ENCODE results near the gene NLK.
"Not testable (repeated sequence)": the region's sequence is repeated elsewhere in the genome, so short reads cannot be mapped to it uniquely, and the experiment has no call there.

NLK gene

DNA sequence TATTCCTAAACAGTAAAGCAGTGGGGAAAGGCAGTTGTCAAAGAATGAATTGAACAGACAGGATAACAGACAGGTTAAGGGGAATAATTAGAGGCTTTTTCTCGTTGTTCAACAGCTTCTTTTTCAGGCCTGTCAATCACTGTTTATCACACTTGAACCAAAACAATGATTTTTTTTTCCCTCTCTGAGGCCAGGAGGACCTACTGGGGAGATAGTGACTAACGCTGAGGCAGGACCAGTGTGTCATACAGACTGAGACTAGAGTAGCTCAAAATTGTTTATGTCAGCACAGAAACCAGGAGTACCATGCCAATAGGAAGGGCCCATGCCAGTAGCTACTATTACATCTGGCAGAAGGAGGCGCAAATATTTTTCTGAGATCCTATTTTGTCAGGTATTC lies 41.3 kb upstream of the NLK start:
- H3K36me3 ChIP-seq (ENCODE audit: insufficient read depth, low read length) = no peaks in the 10 kb centered on the region
- no peak overlapping the region for H3K4me2 ChIP-seq (ENCODE audit: insufficient read depth, low read length)
- no peak for ATAC-seq (ENCODE audit: insufficient read depth, low read depth)
- H3K9me3 ChIP-seq (ENCODE audit: insufficient read depth, low read length, severe bottlenecking) = no peaks in the 10 kb centered on the region
- TF ChIP-seq, protein P1, sequence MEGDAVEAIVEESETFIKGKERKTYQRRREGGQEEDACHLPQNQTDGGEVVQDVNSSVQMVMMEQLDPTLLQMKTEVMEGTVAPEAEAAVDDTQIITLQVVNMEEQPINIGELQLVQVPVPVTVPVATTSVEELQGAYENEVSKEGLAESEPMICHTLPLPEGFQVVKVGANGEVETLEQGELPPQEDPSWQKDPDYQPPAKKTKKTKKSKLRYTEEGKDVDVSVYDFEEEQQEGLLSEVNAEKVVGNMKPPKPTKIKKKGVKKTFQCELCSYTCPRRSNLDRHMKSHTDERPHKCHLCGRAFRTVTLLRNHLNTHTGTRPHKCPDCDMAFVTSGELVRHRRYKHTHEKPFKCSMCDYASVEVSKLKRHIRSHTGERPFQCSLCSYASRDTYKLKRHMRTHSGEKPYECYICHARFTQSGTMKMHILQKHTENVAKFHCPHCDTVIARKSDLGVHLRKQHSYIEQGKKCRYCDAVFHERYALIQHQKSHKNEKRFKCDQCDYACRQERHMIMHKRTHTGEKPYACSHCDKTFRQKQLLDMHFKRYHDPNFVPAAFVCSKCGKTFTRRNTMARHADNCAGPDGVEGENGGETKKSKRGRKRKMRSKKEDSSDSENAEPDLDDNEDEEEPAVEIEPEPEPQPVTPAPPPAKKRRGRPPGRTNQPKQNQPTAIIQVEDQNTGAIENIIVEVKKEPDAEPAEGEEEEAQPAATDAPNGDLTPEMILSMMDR (IDR thresholded peaks at IDR 0.05; ENCODE audit: borderline replicate concordance, extremely low read depth, low read length, poor library complexity, severe bottlenecking) = no peak
- TF ChIP-seq EZH2 (IDR thresholded peaks at IDR 0.05; ENCODE audit: borderline replicate concordance, low read depth, low read length, severe bottlenecking) = no peak
- no peak for DNase-seq
- H3K79me2 ChIP-seq (ENCODE audit: insufficient read depth, low read length) = no peaks in the 10 kb centered on the region
- no peak overlapping the region for H3K4me3 ChIP-seq (ENCODE audit: low read depth in 1 of 2, low read length in 2 of 2)
- no peaks in the 10 kb centered on the region for H3K27me3 ChIP-seq (ENCODE audit: insufficient read depth, low read length, poor library complexity)
- H3K27ac ChIP-seq (ENCODE audit: low read length) = no peak overlapping the region
- no peaks in the 10 kb centered on the region for H3K4me1 ChIP-seq (ENCODE audit: insufficient read depth, low read length)
- H4K20me1 ChIP-seq (ENCODE audit: insufficient read depth, low read length) = no peaks in the 10 kb centered on the region
- no peak overlapping the region for H3K9ac ChIP-seq (ENCODE audit: low read depth, low read length)
- no peak overlapping the region for H2AFZ ChIP-seq (ENCODE audit: low read depth, low read length)

DNA sequence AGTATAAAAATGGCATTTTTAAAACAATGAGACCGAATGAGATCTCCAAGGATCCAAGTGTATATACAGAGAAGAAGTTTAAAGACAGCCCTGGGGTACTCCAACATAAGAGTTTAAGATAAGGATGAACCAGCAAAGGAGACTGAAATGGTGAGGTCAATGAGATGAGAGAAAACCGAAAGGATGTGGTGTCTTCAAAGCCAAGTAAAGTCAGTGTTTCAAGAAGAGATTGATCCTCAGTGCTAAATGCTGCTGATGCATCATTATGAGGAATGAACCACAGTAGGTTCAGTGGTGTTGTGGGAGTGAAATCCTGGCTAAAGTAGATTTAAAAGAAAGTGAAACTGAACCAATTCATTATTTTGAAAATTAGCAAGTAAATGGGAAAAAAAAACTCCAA lies 38.1 kb upstream of the NLK start:
- H3K79me2 ChIP-seq (ENCODE audit: insufficient read depth, low read length) = no peaks in the 10 kb centered on the region
- no peaks in the 10 kb centered on the region for H3K9me3 ChIP-seq (ENCODE audit: insufficient read depth, low read length, severe bottlenecking)
- DNase-seq = no peak
- H3K4me2 ChIP-seq (ENCODE audit: insufficient read depth, low read length) = no peak overlapping the region
- no peaks in the 10 kb centered on the region for H3K36me3 ChIP-seq (ENCODE audit: insufficient read depth, low read length)
- TF ChIP-seq, protein P1 (IDR thresholded peaks at IDR 0.05; ENCODE audit: borderline replicate concordance, extremely low read depth, low read length, poor library complexity, severe bottlenecking) = no peak
- no peak for TF ChIP-seq EZH2 (IDR thresholded peaks at IDR 0.05; ENCODE audit: borderline replicate concordance, low read depth, low read length, severe bottlenecking)
- no peak overlapping the region for H3K27ac ChIP-seq (ENCODE audit: low read length)
- H3K4me1 ChIP-seq (ENCODE audit: insufficient read depth, low read length) = no peaks in the 10 kb centered on the region
- no peaks in the 10 kb centered on the region for H3K27me3 ChIP-seq (ENCODE audit: insufficient read depth, low read length, poor library complexity)
- H3K9ac ChIP-seq (ENCODE audit: low read depth, low read length) = no peak overlapping the region
- H2AFZ ChIP-seq (ENCODE audit: low read depth, low read length) = no peak overlapping the region
- no peaks in the 10 kb centered on the region for H4K20me1 ChIP-seq (ENCODE audit: insufficient read depth, low read length)
- H3K4me3 ChIP-seq (ENCODE audit: low read depth in 1 of 2, low read length in 2 of 2) = no peak overlapping the region
- peak; percentile 40; the same call in 1 of the 3 replicates for ATAC-seq (ENCODE audit: insufficient read depth, low read depth)

DNA sequence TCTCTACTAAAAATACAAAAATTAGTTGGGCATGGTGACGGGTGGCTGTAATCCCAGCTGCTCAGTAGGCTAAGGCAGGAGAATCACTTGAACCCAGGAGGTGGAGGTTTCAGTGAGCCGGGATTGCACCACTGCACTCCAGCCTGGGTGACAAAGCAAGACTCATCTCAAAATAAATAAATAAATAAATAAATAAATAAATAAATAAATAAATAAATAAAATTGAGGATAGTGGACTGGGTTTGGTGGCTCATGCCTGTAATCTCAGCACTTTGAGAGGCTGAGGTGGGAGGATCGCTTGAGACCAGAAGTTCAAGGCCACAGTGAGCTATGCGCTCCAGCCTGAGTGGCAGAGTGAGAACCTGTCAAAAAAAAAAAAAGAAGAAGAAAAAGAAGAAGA lies 34.6 kb upstream of the NLK start:
- not testable (repeated sequence) for DNase-seq; H3K79me2 ChIP-seq (ENCODE audit: insufficient read depth, low read length); H3K4me3 ChIP-seq (ENCODE audit: low read depth in 1 of 2, low read length in 2 of 2); H4K20me1 ChIP-seq (ENCODE audit: insufficient read depth, low read length); H3K4me1 ChIP-seq (ENCODE audit: insufficient read depth, low read length); H3K4me2 ChIP-seq (ENCODE audit: insufficient read depth, low read length); H3K27ac ChIP-seq (ENCODE audit: low read length); ATAC-seq (ENCODE audit: insufficient read depth, low read depth); H3K36me3 ChIP-seq (ENCODE audit: insufficient read depth, low read length); H2AFZ ChIP-seq (ENCODE audit: low read depth, low read length); H3K9me3 ChIP-seq (ENCODE audit: insufficient read depth, low read length, severe bottlenecking); H3K27me3 ChIP-seq (ENCODE audit: insufficient read depth, low read length, poor library complexity); H3K9ac ChIP-seq (ENCODE audit: low read depth, low read length)

DNA sequence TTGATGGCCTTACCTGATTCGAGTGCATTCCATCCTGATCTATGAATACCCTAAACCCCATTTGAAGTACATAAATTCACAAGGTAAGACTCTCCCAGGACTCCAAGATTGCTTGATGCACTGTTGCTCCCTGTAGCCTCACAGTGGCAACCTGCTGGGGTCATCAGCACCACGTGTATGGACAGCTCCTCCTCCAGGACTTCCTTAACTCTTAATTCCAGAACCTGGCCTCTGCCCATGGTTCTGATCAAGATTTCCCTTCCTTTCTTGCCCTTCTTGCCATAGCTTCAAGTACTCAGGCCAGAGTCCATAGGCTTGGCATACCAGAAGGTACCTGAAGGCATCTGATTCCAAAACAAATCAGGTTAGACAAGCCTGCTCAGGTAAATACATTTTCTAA lies 34.0 kb upstream of the NLK start:
- DNase-seq (peak; percentile 68), ATAC-seq (ENCODE audit: insufficient read depth, low read depth) (peak; percentile 75)
- no peaks in the 10 kb centered on the region for H3K79me2 ChIP-seq (ENCODE audit: insufficient read depth, low read length)
- no peak overlapping the region for H3K9ac ChIP-seq (ENCODE audit: low read depth, low read length)
- no peak overlapping the region for H3K4me2 ChIP-seq (ENCODE audit: insufficient read depth, low read length)
- H3K9me3 ChIP-seq (ENCODE audit: insufficient read depth, low read length, severe bottlenecking) = no peaks in the 10 kb centered on the region
- H3K27me3 ChIP-seq (ENCODE audit: insufficient read depth, low read length, poor library complexity) = no peaks in the 10 kb centered on the region
- H3K4me3 ChIP-seq (ENCODE audit: low read depth in 1 of 2, low read length in 2 of 2) = no peak overlapping the region
- no peaks in the 10 kb centered on the region for H3K36me3 ChIP-seq (ENCODE audit: insufficient read depth, low read length)
- TF ChIP-seq, protein P1 (IDR thresholded peaks at IDR 0.05; ENCODE audit: borderline replicate concordance, extremely low read depth, low read length, poor library complexity, severe bottlenecking) = no peak
- TF ChIP-seq EZH2 (IDR thresholded peaks at IDR 0.05; ENCODE audit: borderline replicate concordance, low read depth, low read length, severe bottlenecking) = no peak
- no peak overlapping the region for H3K27ac ChIP-seq (ENCODE audit: low read length)
- H3K4me1 ChIP-seq (ENCODE audit: insufficient read depth, low read length) = no peaks in the 10 kb centered on the region
- no peak overlapping the region for H2AFZ ChIP-seq (ENCODE audit: low read depth, low read length)
- H4K20me1 ChIP-seq (ENCODE audit: insufficient read depth, low read length) = no peaks in the 10 kb centered on the region
